D721Med (cell line): ENCODE results near the gene CYP4B1.

Experiments
- DNase-seq: peaks from one replicate; pipeline ENCODE4 v3.0.0; 2011; ENCODE audit warnings: low spot score; ENCODE audit not compliant: insufficient read length
- FAIRE-seq: peaks from 2 replicates; lab custom pipeline; 2011; peaks lifted over from hg19 to GRCh38; lab: Jason Lieb, UNC
- CTCF ChIP-seq: IDR thresholded peaks from 2 replicates; pipeline ENCODE4 v1.5.1; 2012; ENCODE audit warnings: mild to moderate bottlenecking, control low read depth; ENCODE audit not compliant: insufficient read depth; ENCODE audit errors: missing control alignments

CYP4B1 gene

GRCh38 chr1:46757956-46758528 is 40.8 kb upstream of the CYP4B1 start:
- FAIRE-seq (no peak), DNase-seq (no peak)

GRCh38 chr1:46760558-46761166 is 38.2 kb upstream of the CYP4B1 start:
- no peak for DNase-seq
- no peak for FAIRE-seq
- TF ChIP-seq CTCF, result no peak

More at GRCh38 chr1:46757956-46758528, 40.8 kb upstream of the CYP4B1 start:
- no peak for TF ChIP-seq CTCF

GRCh38 chr1:46761740-46762139 is 37.1 kb upstream of the CYP4B1 start:
- no peak for FAIRE-seq
- no peak for TF ChIP-seq CTCF
- DNase-seq, result no peak

GRCh38 chr1:46764402-46764801 is 34.4 kb upstream of the CYP4B1 start:
- no peak for TF ChIP-seq CTCF
- FAIRE-seq (no peak), DNase-seq (no peak)

GRCh38 chr1:46767649-46768282 is 31.1 kb upstream of the CYP4B1 start:
- FAIRE-seq, result no peak
- DNase-seq, result no peak
- no peak for TF ChIP-seq CTCF

GRCh38 chr1:46768445-46768844 is 30.4 kb upstream of the CYP4B1 start:
- FAIRE-seq (no peak), DNase-seq (no peak)
- TF ChIP-seq CTCF, result no peak
